ENCODE measurements around the gene DOCK3. TPM values are rescaled to one million over a fixed set of nuclear protein-coding genes. Genes with fewer than 3 reads are reported as not detected.

DOCK3 gene
- total and polyA plus RNA-seq, 4 donors = 0.01 to 0.08 (median 0.06) TPM; not detected in 1

GRCh38 chr3:50724831-50725230 is 50.1 kb downstream of the DOCK3 start (continued):
- TF ChIP-seq CTCF (IDR thresholded peaks at IDR 0.05; ENCODE audit: low read depth, low read length, missing input control) = no peak

- Histone ChIP-seq H3K9me3 (ENCODE audit: control insufficient read depth in 4 of 4, low read length in 3 of 4) (peaks cover 0 to 4% (median 2%) of the 10 kb centered on the region in 4 donors), H3K4me3 (ENCODE audit: low read depth in 1 of 3, low read length in 3 of 3) (no peak overlapping the region), H3K27ac (ENCODE audit: low read depth in 1 of 2, low read length in 2 of 2) (no peak overlapping the region), H3K27me3 (ENCODE audit: control insufficient read depth in 4 of 4, insufficient read depth in 4 of 4, low read length in 3 of 4) (no peaks in the 10 kb centered on the region), H3K36me3 (ENCODE audit: control insufficient read depth in 4 of 4, insufficient read depth in 3 of 4, low read depth in 1 of 4, low read length in 3 of 4) (peaks cover 0 to 2% (median 0%) of the 10 kb centered on the region in 4 donors), H3K4me1 (ENCODE audit: control insufficient read depth in 4 of 4, insufficient read depth in 4 of 4, low read length in 3 of 4) (no peaks in the 10 kb centered on the region), H3K9ac (ENCODE audit: low read depth in 1 of 2, low read length in 2 of 2) (no peak overlapping the region)
- no peak for TF ChIP-seq TAF1 (conservative IDR thresholded peaks at IDR 0.05)
- TF ChIP-seq ATF3 (IDR thresholded peaks at IDR 0.05) = no peak
- no peak for TF ChIP-seq EGR1 (IDR thresholded peaks at IDR 0.05; ENCODE audit: low read depth in 2 of 2)
- TF ChIP-seq HNF4G (IDR thresholded peaks at IDR 0.05) = no peak
- TF ChIP-seq FOXA2 (IDR thresholded peaks at IDR 0.05) = no peak
- TF ChIP-seq MAX (IDR thresholded peaks at IDR 0.05) = no peak
- TF ChIP-seq REST (IDR thresholded peaks at IDR 0.05) = no peak
- no peak for TF ChIP-seq YY1 (IDR thresholded peaks at IDR 0.05)
- TF ChIP-seq ZBTB33 (IDR thresholded peaks at IDR 0.05) = no peak
- TF ChIP-seq NR2F2 (IDR thresholded peaks at IDR 0.05) = no peak
- TF ChIP-seq GABPA (IDR thresholded peaks at IDR 0.05 in 1 of 2, conservative IDR thresholded peaks at IDR 0.05 in 1 of 2) = no peak
- TF ChIP-seq FOXA1 (IDR thresholded peaks at IDR 0.05) = no peak
- TF ChIP-seq JUND (IDR thresholded peaks at IDR 0.05) = no peak
- TF ChIP-seq HNF4A (conservative IDR thresholded peaks at IDR 0.05) = no peak
- no peak for TF ChIP-seq SP1 (IDR thresholded peaks at IDR 0.05)
- no peak for TF ChIP-seq CTCF (IDR thresholded peaks at IDR 0.05; ENCODE audit: low read depth, low read length, missing input control)
- WGBS = 0% methylated on average over 1 of the region's 1 CpG
- no peak for DNase-seq (ENCODE audit: low spot score)
These were observed 60.3 kb downstream of the DOCK3 start for GRCh38 chr3:50734985-50735384.

Measured in liver (tissue), 9 donors.